Measurements from ENCODE around the gene SMLR1. TPM values are rescaled to one million over a fixed set of nuclear protein-coding genes. Genes with fewer than 3 reads are reported as not detected.

Gene SMLR1
- total and polyA plus RNA-seq, 2 experiments from 2014 or later = not detected

DNA sequence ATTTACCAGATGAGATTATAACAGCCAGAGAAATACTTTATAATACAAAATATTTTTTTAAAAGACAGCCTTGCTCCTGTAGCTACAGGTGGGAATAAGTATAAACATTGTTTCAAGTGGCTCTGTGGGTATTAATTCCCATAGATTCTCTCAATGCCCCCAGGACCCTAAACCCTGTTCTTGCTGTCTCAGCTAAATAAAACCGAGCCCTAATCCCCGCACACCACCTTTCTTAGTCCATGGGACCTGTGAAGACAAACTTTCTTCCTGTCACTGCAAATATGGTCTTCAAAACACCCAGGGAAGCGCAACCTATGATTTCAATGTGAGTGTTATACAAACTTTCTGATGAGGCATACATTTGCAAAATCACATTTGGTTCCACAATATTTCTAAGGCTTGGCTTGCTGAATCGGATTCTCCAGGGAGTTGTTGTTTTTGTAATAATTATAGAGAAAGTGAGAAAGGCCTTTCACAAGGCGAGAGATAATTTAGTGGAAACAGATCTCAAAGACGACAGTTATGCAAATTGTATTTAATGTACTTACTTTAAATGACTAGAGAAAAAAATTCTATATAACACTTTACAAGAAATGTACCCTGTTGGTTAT lies 11.1 kb downstream of the SMLR1 start:
- Histone ChIP-seq H3K9me2 (ENCODE audit: insufficient read depth) (no peaks in the 10 kb centered on the region), H3K27ac (ENCODE audit: low read depth) (0 out of 2 replicates have a peak overlapping the region, but pooled peaks have one; percentile 24), H3K79me2 (replicated peaks; ENCODE audit: insufficient read depth) (no peaks in the 10 kb centered on the region), H3K36me3 (ENCODE audit: insufficient read depth) (no peaks in the 10 kb centered on the region), H3K4me2 (peak overlapping the region; percentile 29; the same call in 1 of the 2 replicates), H2AFZ (no peak overlapping the region), H3K4me3 (no peak overlapping the region), H4K20me1 (replicated peaks; ENCODE audit: insufficient read depth) (no peaks in the 10 kb centered on the region), H3K4me1 (ENCODE audit: insufficient read depth) (peaks cover 44% of the 10 kb centered on the region), H3F3A (replicated peaks; ENCODE audit: low read depth) (no peaks in the 10 kb centered on the region), H3K27me3 (ENCODE audit: insufficient read depth) (no peaks in the 10 kb centered on the region)
- TF ChIP-seq, protein P1, sequence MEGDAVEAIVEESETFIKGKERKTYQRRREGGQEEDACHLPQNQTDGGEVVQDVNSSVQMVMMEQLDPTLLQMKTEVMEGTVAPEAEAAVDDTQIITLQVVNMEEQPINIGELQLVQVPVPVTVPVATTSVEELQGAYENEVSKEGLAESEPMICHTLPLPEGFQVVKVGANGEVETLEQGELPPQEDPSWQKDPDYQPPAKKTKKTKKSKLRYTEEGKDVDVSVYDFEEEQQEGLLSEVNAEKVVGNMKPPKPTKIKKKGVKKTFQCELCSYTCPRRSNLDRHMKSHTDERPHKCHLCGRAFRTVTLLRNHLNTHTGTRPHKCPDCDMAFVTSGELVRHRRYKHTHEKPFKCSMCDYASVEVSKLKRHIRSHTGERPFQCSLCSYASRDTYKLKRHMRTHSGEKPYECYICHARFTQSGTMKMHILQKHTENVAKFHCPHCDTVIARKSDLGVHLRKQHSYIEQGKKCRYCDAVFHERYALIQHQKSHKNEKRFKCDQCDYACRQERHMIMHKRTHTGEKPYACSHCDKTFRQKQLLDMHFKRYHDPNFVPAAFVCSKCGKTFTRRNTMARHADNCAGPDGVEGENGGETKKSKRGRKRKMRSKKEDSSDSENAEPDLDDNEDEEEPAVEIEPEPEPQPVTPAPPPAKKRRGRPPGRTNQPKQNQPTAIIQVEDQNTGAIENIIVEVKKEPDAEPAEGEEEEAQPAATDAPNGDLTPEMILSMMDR (conservative IDR thresholded peaks at IDR 0.05; ENCODE audit: low read depth in 2 of 2) = no peak
- no peak for TF ChIP-seq ZNF114 (CRISPR knock-in tag; IDR thresholded peaks at IDR 0.05)
- TF ChIP-seq, protein P2, sequence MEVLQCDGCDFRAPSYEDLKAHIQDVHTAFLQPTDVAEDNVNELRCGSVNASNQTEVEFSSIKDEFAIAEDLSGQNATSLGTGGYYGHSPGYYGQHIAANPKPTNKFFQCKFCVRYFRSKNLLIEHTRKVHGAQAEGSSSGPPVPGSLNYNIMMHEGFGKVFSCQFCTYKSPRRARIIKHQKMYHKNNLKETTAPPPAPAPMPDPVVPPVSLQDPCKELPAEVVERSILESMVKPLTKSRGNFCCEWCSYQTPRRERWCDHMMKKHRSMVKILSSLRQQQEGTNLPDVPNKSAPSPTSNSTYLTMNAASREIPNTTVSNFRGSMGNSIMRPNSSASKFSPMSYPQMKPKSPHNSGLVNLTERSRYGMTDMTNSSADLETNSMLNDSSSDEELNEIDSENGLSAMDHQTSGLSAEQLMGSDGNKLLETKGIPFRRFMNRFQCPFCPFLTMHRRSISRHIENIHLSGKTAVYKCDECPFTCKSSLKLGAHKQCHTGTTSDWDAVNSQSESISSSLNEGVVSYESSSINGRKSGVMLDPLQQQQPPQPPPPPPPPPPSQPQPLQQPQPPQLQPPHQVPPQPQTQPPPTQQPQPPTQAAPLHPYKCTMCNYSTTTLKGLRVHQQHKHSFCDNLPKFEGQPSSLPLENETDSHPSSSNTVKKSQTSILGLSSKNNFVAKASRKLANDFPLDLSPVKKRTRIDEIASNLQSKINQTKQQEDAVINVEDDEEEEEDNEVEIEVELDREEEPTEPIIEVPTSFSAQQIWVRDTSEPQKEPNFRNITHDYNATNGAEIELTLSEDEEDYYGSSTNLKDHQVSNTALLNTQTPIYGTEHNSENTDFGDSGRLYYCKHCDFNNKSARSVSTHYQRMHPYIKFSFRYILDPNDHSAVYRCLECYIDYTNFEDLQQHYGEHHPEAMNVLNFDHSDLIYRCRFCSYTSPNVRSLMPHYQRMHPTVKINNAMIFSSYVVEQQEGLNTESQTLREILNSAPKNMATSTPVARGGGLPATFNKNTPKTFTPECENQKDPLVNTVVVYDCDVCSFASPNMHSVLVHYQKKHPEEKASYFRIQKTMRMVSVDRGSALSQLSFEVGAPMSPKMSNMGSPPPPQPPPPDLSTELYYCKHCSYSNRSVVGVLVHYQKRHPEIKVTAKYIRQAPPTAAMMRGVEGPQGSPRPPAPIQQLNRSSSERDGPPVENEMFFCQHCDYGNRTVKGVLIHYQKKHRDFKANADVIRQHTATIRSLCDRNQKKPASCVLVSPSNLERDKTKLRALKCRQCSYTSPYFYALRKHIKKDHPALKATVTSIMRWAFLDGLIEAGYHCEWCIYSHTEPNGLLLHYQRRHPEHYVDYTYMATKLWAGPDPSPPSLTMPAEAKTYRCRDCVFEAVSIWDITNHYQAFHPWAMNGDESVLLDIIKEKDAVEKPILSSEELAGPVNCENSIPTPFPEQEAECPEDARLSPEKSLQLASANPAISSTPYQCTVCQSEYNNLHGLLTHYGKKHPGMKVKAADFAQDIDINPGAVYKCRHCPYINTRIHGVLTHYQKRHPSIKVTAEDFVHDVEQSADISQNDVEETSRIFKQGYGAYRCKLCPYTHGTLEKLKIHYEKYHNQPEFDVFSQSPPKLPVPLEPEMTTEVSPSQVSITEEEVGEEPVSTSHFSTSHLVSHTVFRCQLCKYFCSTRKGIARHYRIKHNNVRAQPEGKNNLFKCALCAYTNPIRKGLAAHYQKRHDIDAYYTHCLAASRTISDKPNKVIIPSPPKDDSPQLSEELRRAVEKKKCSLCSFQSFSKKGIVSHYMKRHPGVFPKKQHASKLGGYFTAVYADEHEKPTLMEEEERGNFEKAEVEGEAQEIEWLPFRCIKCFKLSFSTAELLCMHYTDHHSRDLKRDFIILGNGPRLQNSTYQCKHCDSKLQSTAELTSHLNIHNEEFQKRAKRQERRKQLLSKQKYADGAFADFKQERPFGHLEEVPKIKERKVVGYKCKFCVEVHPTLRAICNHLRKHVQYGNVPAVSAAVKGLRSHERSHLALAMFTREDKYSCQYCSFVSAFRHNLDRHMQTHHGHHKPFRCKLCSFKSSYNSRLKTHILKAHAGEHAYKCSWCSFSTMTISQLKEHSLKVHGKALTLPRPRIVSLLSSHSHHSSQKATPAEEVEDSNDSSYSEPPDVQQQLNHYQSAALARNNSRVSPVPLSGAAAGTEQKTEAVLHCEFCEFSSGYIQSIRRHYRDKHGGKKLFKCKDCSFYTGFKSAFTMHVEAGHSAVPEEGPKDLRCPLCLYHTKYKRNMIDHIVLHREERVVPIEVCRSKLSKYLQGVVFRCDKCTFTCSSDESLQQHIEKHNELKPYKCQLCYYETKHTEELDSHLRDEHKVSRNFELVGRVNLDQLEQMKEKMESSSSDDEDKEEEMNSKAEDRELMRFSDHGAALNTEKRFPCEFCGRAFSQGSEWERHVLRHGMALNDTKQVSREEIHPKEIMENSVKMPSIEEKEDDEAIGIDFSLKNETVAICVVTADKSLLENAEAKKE (CRISPR knock-in tag; IDR thresholded peaks at IDR 0.05) = no peak
- no peak for TF ChIP-seq EZH2phosphoT487 (IDR thresholded peaks at IDR 0.05; ENCODE audit: unreplicated experiment)
- Mint-ChIP-seq H3K36me3 (ENCODE audit: low read depth) (no peaks in the 10 kb centered on the region), H3K27me3 (ENCODE audit: insufficient read depth, low read depth, poor library complexity) (peaks cover 4% of the 10 kb centered on the region), H3K4me1 (peaks cover 38% of the 10 kb centered on the region), H3K9me3 (no peaks in the 10 kb centered on the region), H3K4me3 (no peak overlapping the region), H3K27ac (peak overlapping the region; percentile 25; the same call in 1 of the 2 replicates)
- DNase-seq (ENCODE audit: low spot score) (no peak), ATAC-seq (no peak)
